GM21528 (cell line): ENCODE results near the gene NHSL1.

Source experiments
- ATAC-seq: cut with Tn5 transposase; IDR thresholded peaks from one replicate; pipeline ENCODE4 v1.9.1; 2021; ENCODE audit warnings: mild to moderate bottlenecking, moderate library complexity; ENCODE audit not compliant: unreplicated experiment, low FRiP score

NHSL1 gene

GRCh38 chr6:138410048-138410735 is 89.1 kb downstream of the NHSL1 start:
- ATAC-seq = no peak

GRCh38 chr6:138406443-138406842 is 92.9 kb downstream of the NHSL1 start:
- ATAC-seq = no peak

DNA sequence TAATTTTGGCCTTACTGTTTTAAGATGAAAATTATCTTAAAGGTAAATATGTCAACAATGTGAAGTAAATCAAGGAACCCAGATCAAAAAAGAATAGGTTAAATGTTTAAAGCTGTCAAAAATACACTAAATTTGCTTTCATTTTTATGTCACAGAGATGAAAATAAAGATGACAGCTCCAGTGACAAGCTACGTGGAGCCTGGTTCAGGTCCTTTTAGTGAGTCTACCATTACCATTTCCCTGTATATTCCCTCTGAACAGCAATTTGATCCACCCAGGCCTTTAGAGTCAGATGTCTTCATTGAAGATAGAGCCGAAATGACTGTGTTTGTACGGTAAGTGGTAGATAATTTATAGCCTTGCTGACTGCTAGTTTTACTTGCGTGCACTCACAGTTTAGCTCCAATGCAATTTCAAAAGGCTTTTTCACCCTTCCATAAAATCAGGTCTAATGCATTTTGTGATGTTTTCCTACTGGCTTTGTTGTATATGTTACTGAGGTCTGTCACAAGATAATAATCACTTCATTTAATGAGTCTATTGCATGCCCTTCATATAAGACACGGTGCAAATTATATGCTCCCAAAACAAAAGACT is 93.4 kb downstream of the NHSL1 start:
- no peak for ATAC-seq

DNA sequence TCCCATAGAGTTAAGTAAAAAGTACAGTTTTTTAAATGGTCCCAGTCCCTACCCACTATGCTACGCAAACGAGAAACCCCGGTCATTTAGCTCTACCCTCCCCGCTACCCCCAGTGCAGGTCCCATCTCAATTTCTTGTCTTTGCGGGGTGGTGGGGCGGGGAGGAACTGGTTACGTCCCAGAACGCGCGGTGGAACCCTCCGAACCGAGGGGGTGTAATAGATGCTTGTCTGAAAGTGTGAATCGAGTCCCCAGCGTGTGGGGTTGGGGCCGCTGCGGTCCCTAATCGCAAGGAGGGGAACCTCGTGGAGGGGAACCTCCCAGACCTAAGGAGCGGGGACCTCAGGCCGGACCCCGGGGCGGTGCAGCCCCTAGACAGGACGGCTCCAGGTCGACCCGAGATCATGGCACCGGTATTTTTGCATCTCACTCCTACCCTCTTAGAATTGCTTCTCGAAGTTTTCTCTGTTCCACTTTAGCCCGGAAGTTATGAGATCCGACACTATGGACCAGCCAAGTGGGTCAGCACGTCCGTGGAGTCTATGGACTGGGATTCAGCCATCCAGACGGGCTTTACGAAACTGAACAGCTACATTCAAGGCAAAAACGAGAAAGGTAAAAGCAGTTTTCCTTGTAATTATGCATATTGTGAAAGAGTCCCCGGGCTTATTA is 94.5 kb downstream of the NHSL1 start:
- ATAC-seq = no peak

GRCh38 chr6:138403801-138404665 is 95.3 kb downstream of the NHSL1 start, which contains the start of gene HEBP2:
Gene HEBP2, plus strand, starts transcription at chr6:138404223. Its CDS starts 273 bp downstream, at chr6:138404496.
- ATAC-seq = peak; percentile 78

- ATAC-seq = peak; percentile 10
These were observed 95.9 kb downstream of the NHSL1 start for GRCh38 chr6:138403324-138403800.

DNA sequence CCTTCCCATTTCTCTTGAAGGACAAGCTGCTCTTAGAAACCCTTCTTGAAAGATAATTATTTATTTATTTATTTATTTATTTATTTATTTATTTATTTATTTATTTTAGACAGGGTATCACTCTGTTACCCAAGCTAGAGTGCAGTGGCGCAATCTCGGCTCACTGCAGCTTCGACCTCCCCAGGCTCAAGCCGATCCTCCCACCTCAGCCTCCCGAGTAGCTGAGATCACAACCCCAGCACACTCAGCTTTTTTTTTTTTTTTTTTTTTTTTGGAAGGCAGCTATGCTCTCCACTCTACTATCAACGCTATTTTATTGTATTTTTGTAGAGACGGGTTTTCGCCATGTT is 96.5 kb downstream of the NHSL1 start:
- no peak for ATAC-seq

GRCh38 chr6:138401960-138402837 is 97.1 kb downstream of the NHSL1 start:
- no peak for ATAC-seq

- no peak for ATAC-seq
These were observed 99.0 kb downstream of the NHSL1 start for GRCh38 chr6:138400326-138400725.

- ATAC-seq = no peak
These were observed 101.9 kb downstream of the NHSL1 start for GRCh38 chr6:138397128-138398122.

DNA sequence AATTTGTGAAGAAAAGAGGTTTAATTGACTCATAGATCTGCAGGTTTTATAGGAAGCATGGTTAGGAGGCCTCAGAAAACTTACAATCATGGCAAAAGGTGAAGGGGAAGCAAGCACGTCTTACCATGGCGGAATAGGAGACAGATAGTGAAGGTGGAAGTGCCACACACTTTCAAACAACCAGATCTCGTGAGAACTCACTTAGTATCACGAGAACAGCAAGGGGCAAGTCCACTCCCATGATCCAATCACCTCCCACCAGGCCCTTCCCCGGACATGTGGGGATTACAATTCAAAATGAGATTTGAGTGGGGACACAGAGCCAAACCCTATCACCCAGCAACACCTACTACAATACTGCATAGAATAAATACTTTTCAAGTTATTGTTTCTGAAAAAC is 102.6 kb downstream of the NHSL1 start:
- ATAC-seq = no peak

GRCh38 chr6:138393871-138394783 is 105.2 kb downstream of the NHSL1 start:
- ATAC-seq = no peak

DNA sequence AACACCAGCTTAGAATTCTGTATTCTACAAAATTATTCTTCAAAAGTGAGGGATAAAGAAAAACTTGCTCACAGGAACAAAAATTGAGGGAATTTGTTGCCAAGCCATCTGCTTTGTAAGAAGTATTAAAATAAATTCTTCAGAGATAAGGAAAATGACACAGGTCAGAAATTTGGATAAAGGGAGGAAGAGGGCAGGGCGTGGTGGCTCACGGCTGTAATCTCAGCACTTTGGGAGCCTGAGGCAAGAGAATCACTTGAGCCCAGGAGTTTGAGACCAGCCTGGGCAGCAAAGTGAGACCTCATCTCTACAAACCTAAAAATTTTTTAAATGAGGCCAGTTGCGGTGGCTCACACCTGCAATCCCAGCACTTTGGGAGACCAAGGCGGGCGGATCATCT is 109.7 kb downstream of the NHSL1 start:
- ATAC-seq = no peak

DNA sequence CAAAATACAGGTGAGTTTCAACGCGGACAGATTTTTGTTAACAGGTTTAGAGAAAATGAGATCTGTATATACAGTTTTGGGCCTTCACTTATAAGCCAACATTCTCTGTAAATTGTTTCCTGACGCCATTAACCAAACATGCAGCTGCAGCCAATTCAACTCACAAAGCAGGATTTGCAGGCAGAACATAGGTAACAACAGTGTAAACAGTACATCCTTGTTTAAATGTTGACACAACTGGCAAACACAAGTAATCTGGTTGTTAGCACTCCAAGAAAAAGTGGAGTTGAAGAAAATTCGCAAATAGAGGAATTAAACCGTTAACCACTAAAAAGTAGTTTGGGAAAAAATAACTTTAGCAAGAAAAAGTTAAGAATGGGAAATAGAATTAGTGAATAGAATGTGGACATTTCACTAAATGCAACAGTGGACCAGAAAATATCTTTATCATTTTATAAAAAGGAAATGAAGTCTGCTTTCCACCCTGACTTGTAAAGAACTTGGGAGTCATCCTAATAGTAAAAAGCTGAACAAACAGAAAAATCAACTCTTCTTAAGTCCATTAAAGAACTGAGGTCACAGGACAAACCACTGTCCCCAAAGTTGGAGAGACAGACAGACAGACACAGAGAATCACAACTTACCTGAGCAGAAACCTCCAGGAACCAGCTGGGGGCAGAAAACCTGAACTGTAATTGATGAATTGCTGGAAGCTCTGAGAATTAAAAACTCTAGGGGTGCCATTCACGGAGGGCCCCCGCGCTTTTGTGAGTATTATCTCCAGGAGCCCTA is 111.5 kb downstream of the NHSL1 start:
- no peak for ATAC-seq

DNA sequence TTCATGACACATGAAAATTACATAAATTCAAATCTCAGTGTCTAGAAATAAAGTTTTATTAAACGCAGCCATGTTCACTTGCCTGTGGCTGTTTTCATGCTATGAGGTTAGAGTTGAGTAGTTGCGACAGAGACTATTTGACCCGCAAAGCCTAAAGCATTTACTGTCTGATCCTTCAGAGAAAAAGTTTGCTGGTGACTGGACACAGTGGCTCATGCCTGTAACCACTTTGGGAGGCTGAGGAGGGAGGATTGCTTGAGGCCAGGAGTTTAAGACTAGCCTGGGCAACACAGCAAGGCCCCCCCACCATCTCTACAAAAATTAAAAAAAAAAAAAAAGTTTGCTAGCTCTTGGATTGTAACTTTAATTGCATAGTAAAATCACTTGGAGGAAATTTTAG is 112.4 kb downstream of the NHSL1 start:
- ATAC-seq = no peak

GRCh38 chr6:138383776-138384175 is 115.5 kb downstream of the NHSL1 start:
- ATAC-seq = no peak
